Brain microvascular endothelial cell (primary cell): ENCODE results near the gene PSMD14.

Experiments
- DNase-seq: peaks from one replicate; pipeline ENCODE4 v3.0.0-alpha.2; 2020
- H3K27ac ChIP-seq: fragments of 250-450 bp; sonication (Bioruptor Pico); 2 replicates; pipeline ENCODE4 v1.5.1; 2020; ENCODE audit warnings: mild to moderate bottlenecking, moderate library complexity
- H3K27me3 ChIP-seq: fragments of 250-450 bp; sonication (Bioruptor Pico); replicated peaks from 2 replicates; pipeline ENCODE4 v1.5.1; 2020; ENCODE audit warnings: mild to moderate bottlenecking
- H3K36me3 ChIP-seq: fragments of 250-450 bp; sonication (Bioruptor Pico); replicated peaks from 2 replicates; pipeline ENCODE4 v1.5.1; 2020; ENCODE audit warnings: mild to moderate bottlenecking
- H3K4me3 ChIP-seq: 2 replicates; pipeline ENCODE4 v1.5.1; 2011; ENCODE audit warnings: low read depth, mild to moderate bottlenecking, control low read depth, low read length, moderate library complexity
- in situ Hi-C: cut with HindIII; loops from 2 replicates; pipeline ENCODE4 v1.10.0; 2017; ENCODE audit warnings: low sequenced_read_pairs, low pct_ligation_motif_present
- TF ChIP-seq, protein P1 (sequence below): IDR thresholded peaks from 2 replicates; pipeline ENCODE4 v1.5.1; 2011; ENCODE audit warnings: low read depth, mild to moderate bottlenecking, moderate library complexity, low read length, control low read depth, inconsistent platforms; ENCODE audit errors: missing control alignments

PSMD14 gene

DNA sequence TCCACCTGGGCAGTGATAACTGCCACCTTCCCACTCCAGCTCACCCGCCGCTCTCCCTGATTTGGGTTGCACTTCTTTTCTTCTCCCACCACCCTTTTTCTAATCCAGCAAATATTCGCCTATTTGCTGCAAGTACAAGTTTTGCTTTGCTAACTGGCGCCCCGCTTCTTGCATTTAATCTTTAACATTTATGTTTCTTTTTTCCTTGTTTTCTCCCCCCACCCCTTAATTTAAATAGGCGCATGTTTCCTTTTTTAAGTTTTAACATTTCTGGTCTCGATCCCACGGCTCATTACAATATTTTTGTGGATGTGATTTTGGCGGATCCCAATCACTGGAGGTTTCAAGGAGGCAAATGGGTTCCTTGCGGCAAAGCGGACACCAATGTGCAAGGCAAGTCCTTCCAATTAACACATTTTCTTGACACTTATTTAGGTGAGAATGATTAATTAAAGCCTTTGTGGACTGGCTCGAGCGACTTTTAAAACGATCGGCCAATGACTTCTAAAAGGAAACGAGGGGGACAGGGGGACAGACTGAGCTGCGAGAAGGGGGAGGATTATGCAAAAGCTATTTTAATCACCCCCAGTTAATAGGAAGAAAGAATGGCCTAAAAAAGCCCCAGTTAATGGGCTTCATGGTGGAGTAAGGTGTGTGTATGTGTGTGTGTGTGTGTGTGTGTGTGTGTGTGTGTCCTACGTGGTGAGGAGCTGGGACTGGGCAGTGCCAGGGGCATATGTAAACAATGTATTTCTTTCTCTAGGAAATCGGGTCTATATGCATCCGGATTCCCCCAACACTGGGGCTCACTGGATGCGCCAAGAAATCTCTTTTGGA lies 109.4 kb downstream of the PSMD14 start:
- no peak overlapping the region for H3K27ac ChIP-seq
- DNase-seq: no peak
- H3K36me3 ChIP-seq: no peaks in the 10 kb centered on the region
- no peak overlapping the region for H3K4me3 ChIP-seq
- in situ Hi-C loops: no loop called here
- peaks cover 70% of the 10 kb centered on the region for H3K27me3 ChIP-seq
- TF ChIP-seq, protein P1, sequence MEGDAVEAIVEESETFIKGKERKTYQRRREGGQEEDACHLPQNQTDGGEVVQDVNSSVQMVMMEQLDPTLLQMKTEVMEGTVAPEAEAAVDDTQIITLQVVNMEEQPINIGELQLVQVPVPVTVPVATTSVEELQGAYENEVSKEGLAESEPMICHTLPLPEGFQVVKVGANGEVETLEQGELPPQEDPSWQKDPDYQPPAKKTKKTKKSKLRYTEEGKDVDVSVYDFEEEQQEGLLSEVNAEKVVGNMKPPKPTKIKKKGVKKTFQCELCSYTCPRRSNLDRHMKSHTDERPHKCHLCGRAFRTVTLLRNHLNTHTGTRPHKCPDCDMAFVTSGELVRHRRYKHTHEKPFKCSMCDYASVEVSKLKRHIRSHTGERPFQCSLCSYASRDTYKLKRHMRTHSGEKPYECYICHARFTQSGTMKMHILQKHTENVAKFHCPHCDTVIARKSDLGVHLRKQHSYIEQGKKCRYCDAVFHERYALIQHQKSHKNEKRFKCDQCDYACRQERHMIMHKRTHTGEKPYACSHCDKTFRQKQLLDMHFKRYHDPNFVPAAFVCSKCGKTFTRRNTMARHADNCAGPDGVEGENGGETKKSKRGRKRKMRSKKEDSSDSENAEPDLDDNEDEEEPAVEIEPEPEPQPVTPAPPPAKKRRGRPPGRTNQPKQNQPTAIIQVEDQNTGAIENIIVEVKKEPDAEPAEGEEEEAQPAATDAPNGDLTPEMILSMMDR: no peak

DNA sequence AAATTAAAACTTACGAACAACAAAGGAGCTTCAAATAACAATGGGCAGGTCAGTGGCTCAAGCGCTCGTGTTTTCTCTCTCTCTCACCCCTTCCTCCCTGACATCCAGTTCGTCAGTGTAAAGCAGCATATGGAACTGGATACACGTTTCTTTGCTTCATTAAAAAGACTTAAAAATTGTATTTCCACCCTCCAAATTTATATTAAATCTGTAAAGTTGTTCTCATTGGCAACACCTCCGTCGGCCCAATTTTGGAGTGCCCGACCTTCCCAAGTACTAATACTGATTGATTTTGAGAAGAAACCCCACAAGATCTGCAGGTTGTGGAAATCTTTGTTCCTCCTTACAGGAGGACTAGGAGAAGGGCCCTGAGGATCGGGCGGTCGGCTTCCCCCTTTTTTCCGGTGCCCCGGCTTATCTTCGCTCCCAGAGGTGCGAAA lies 110.1 kb downstream of the PSMD14 start:
- Histone ChIP-seq H3K36me3 (no peaks in the 10 kb centered on the region), H3K27ac (no peak overlapping the region), H3K4me3 (no peak overlapping the region), H3K27me3 (peaks cover 76% of the 10 kb centered on the region)
- no peak for DNase-seq
- in situ Hi-C loops: no loop called here
- TF ChIP-seq, protein P1: no peak

DNA sequence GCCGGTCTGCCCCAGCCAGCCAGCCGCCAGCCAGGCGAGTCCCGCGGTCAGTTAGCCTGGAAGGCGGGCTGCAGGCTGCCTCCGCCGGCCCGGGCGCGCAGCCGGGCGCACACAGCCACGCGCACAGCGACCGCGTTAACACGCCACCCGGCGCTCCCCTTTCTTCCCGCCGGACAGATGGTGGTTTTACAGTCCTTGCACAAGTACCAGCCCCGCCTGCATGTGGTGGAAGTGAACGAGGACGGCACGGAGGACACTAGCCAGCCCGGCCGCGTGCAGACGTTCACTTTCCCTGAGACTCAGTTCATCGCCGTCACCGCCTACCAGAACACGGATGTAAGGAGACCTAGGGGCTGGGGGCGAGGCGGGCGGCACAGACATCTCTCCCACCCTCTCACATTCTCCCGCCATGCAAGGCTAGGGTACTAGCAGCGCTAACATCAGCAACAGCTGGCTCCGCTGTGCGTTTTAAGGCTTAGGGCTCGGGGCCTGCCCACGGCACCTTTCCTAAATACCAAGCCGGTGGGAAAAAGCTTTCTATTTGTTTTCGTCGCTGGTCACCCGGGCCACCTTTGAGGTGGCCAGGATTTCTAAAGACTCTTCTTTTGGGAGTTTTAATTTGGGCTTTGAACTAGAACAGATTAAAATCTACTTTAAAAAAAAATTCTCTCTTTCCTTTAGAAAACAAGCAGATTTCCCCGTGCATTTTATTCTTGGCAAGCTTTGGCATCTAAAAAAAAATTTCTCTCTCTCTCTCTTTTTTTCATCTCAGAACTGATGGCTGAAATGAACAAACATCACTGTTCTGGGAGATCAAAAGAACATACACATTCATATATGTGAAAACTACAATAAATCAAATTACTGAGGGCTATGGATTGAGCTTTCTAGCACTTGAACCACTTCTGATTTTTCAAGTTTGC lies 110.8 kb downstream of the PSMD14 start:
- Histone ChIP-seq H3K27ac (no peak overlapping the region), H3K4me3 (no peak overlapping the region), H3K27me3 (peaks cover 83% of the 10 kb centered on the region), H3K36me3 (no peaks in the 10 kb centered on the region)
- TF ChIP-seq, protein P1: no peak
- in situ Hi-C loops: no loop called here
- no peak for DNase-seq

DNA sequence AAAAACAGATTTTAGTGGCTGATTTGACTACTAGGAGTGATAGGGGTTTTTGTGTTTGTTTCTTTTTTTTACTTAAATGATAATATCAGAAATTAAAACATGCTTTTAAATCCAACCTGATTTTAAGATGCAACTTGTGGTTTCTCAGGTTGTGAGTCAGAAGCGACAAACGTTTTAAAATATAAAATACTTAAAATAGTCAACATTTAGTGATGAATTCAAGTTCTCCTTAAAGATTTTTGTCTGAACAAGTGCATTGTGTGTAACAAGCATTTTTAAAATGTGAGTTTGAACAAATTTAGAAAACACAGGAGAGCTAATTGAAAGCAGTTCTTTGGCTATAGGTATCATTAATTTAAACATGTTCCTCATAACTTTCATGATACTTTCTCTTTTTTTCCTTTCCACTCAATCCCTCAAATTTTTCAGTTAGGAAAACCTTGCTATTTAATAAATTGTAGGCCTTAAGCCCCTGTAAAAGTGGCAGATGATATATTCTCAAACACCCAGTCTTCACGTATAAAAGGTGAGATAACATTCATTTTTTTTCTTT lies 111.5 kb downstream of the PSMD14 start:
- TF ChIP-seq, protein P1: no peak
- no peaks in the 10 kb centered on the region for H3K36me3 ChIP-seq
- H3K27ac ChIP-seq: no peak overlapping the region
- in situ Hi-C loops: no loop called here
- peaks cover 90% of the 10 kb centered on the region for H3K27me3 ChIP-seq
- DNase-seq: no peak
- no peak overlapping the region for H3K4me3 ChIP-seq

- in situ Hi-C loops: no loop called here
These were observed 112.3 kb downstream of the PSMD14 start for GRCh38 chr2:161420406-161421074.

More at GRCh38 chr2:161420406-161421074, 112.3 kb downstream of the PSMD14 start:
- Histone ChIP-seq H3K36me3 (no peaks in the 10 kb centered on the region), H3K27me3 (peaks cover 97% of the 10 kb centered on the region), H3K27ac (no peak overlapping the region), H3K4me3 (no peak overlapping the region)
- TF ChIP-seq, protein P1: no peak
- DNase-seq: no peak
